ENCODE measurements around the gene FJX1.

DNA sequence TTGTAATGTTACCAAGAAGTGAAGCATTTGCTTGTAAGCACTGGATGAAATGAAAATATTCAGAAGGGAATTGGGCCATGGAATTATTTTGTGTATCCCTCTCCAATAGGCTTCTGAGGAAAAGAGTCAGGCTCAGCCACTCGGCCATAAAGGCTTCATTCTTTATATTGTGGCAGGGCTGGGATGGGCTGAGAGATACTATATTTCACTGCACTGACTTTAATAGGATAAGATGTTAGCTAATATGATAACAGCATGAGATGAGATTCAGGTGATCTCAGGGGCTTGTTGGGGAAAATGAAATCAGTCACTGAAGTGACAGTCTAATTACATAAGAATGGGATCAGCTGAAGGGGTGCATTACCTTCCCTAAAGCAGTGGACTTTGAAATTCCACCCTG lies 37.0 kb downstream of the FJX1 start:
- TF ChIP-seq, protein P1, sequence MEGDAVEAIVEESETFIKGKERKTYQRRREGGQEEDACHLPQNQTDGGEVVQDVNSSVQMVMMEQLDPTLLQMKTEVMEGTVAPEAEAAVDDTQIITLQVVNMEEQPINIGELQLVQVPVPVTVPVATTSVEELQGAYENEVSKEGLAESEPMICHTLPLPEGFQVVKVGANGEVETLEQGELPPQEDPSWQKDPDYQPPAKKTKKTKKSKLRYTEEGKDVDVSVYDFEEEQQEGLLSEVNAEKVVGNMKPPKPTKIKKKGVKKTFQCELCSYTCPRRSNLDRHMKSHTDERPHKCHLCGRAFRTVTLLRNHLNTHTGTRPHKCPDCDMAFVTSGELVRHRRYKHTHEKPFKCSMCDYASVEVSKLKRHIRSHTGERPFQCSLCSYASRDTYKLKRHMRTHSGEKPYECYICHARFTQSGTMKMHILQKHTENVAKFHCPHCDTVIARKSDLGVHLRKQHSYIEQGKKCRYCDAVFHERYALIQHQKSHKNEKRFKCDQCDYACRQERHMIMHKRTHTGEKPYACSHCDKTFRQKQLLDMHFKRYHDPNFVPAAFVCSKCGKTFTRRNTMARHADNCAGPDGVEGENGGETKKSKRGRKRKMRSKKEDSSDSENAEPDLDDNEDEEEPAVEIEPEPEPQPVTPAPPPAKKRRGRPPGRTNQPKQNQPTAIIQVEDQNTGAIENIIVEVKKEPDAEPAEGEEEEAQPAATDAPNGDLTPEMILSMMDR (IDR thresholded peaks at IDR 0.05; ENCODE audit: low read depth, low read length, missing input control) = no peak
- no peak for TF ChIP-seq RAD21 (IDR thresholded peaks at IDR 0.05)
- TF ChIP-seq ZBTB33 (IDR thresholded peaks at IDR 0.05) = no peak
- TF ChIP-seq HNF4A (conservative IDR thresholded peaks at IDR 0.05) = peak in 1 of 2 donors; percentile 44
- no peak for TF ChIP-seq EGR1 (IDR thresholded peaks at IDR 0.05; ENCODE audit: low read depth in 2 of 2)
- TF ChIP-seq JUND (IDR thresholded peaks at IDR 0.05) = no peak
- no peak for TF ChIP-seq YY1 (IDR thresholded peaks at IDR 0.05)
- TF ChIP-seq GABPA (IDR thresholded peaks at IDR 0.05 in 1 of 2, conservative IDR thresholded peaks at IDR 0.05 in 1 of 2) = no peak
- no peak for TF ChIP-seq REST (IDR thresholded peaks at IDR 0.05)

Measured in liver (tissue), 3 donors.